HL-60 (cell line): Measurements from ENCODE around the gene HSD11B2.

Experiments used
- DNase-seq, 2 experiments: peaks; one replicate each; pipeline ENCODE4 v3.0.0-alpha.2; 2010 to 2020; ENCODE audit warnings: low read depth in 1 of 2, low spot score in 1 of 2
- H3K27ac ChIP-seq: fragments of 250-450 bp; sonication (Bioruptor Pico); replicated peaks from 2 replicates; pipeline ENCODE4 v1.5.1; 2020; ENCODE audit warnings: mild to moderate bottlenecking, moderate library complexity
- H3K27me3 ChIP-seq: fragments of 250-450 bp; sonication (Bioruptor Pico); 2 replicates; pipeline ENCODE4 v1.5.1; 2021; ENCODE audit warnings: mild to moderate bottlenecking, moderate library complexity; ENCODE audit not compliant: insufficient read depth, poor library complexity, severe bottlenecking
- H3K4me3 ChIP-seq: replicated peaks from 2 replicates; pipeline ENCODE4 v1.5.1; 2011; ENCODE audit warnings: mild to moderate bottlenecking, control low read depth, low read length; ENCODE audit not compliant: insufficient read depth
- GABPA ChIP-seq: IDR thresholded peaks from 2 replicates; pipeline ENCODE4 v1.6.1; 2012; ENCODE audit warnings: low read depth
- POLR2AphosphoS5 ChIP-seq: IDR thresholded peaks from 2 replicates; pipeline ENCODE4 v1.6.1; 2012; ENCODE audit warnings: low read depth
- SPI1 ChIP-seq: IDR thresholded peaks from 2 replicates; pipeline ENCODE4 v1.6.1; 2012; ENCODE audit warnings: low read depth, mild to moderate bottlenecking, borderline replicate concordance
- TF ChIP-seq, protein P1 (sequence below): IDR thresholded peaks from one replicate; pipeline ENCODE4 v1.5.1; 2011; ENCODE audit warnings: low read length, control low read depth, inconsistent platforms; ENCODE audit not compliant: insufficient read depth
- TF ChIP-seq, protein P2 (sequence below): IDR thresholded peaks from 2 replicates; pipeline ENCODE4 v1.6.1; 2012; ENCODE audit warnings: low read depth; ENCODE audit not compliant: insufficient replicate concordance

The HSD11B2 gene

DNA sequence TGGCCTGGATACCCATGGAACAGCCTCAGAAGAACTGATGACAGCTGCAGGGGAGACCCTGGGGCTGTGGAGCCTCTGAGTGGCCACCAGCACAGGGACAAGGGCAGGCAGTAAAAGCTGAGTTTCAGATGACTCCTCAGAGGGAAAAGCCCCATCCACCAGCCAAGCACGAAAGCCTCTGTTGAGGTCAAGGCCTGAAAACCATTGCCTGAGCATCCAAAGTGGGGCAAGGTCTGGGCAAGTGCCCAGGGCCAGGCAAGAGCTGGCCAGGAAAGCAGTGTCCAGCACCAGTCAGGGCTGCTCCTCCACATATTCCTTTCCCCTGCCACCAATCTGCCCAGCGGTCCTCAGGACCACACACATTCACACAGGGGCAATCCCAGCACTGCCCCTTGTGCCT is 33.6 kb downstream of the HSD11B2 start:
- no peak overlapping the region for H3K4me3 ChIP-seq
- TF ChIP-seq, protein P1, sequence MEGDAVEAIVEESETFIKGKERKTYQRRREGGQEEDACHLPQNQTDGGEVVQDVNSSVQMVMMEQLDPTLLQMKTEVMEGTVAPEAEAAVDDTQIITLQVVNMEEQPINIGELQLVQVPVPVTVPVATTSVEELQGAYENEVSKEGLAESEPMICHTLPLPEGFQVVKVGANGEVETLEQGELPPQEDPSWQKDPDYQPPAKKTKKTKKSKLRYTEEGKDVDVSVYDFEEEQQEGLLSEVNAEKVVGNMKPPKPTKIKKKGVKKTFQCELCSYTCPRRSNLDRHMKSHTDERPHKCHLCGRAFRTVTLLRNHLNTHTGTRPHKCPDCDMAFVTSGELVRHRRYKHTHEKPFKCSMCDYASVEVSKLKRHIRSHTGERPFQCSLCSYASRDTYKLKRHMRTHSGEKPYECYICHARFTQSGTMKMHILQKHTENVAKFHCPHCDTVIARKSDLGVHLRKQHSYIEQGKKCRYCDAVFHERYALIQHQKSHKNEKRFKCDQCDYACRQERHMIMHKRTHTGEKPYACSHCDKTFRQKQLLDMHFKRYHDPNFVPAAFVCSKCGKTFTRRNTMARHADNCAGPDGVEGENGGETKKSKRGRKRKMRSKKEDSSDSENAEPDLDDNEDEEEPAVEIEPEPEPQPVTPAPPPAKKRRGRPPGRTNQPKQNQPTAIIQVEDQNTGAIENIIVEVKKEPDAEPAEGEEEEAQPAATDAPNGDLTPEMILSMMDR, result no peak
- no peak for TF ChIP-seq POLR2AphosphoS5
- no peak overlapping the region for H3K27ac ChIP-seq
- DNase-seq, result no peak
- no peaks in the 10 kb centered on the region for H3K27me3 ChIP-seq

DNA sequence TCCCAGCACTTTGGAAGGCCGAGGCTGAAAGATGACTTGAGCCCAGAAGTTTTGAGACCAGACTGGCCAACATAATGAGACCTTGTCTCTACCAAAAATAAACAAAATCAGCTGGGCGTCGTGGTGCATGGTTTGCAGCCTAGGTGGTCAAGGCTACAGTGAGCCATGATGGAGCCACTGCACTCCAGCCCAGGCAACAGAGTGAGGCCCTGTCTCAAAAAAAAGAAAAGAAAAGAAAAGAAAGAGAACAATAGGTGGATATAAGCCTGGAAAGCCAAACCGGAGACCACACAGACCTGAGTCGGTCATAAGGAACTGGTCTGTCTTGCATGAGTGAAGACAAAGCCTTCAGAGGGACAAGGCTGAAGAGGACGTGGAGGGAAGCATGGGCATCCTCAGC is 35.7 kb downstream of the HSD11B2 start:
- no peak for DNase-seq
- H3K4me3 ChIP-seq, result no peak overlapping the region
- no peaks in the 10 kb centered on the region for H3K27me3 ChIP-seq
- TF ChIP-seq, protein P1, result no peak
- TF ChIP-seq GABPA (no peak), SPI1 (no peak), POLR2AphosphoS5 (no peak)
- TF ChIP-seq, protein P2, sequence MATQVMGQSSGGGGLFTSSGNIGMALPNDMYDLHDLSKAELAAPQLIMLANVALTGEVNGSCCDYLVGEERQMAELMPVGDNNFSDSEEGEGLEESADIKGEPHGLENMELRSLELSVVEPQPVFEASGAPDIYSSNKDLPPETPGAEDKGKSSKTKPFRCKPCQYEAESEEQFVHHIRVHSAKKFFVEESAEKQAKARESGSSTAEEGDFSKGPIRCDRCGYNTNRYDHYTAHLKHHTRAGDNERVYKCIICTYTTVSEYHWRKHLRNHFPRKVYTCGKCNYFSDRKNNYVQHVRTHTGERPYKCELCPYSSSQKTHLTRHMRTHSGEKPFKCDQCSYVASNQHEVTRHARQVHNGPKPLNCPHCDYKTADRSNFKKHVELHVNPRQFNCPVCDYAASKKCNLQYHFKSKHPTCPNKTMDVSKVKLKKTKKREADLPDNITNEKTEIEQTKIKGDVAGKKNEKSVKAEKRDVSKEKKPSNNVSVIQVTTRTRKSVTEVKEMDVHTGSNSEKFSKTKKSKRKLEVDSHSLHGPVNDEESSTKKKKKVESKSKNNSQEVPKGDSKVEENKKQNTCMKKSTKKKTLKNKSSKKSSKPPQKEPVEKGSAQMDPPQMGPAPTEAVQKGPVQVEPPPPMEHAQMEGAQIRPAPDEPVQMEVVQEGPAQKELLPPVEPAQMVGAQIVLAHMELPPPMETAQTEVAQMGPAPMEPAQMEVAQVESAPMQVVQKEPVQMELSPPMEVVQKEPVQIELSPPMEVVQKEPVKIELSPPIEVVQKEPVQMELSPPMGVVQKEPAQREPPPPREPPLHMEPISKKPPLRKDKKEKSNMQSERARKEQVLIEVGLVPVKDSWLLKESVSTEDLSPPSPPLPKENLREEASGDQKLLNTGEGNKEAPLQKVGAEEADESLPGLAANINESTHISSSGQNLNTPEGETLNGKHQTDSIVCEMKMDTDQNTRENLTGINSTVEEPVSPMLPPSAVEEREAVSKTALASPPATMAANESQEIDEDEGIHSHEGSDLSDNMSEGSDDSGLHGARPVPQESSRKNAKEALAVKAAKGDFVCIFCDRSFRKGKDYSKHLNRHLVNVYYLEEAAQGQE, result no peak
- H3K27ac ChIP-seq, result no peak overlapping the region

DNA sequence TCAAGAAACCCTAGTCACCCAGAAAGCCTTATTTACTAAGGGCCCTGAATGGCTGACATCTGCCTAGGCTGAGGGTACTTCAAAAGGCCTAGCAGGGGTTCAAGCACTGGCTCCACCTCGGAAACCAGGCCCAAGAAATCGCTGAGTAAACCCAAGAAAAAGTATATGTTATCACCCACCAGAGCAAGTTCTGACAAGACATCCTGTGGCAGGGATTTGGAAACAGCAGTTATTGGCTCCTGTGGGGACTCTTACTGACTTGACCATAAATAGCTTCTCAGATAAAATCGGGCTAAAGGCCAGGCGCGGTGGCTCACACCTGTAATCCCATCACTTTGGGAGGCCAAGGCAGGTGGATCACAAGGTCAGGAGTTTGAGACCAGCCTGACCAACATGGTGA is 37.8 kb downstream of the HSD11B2 start:
- H3K4me3 ChIP-seq, result no peak overlapping the region
- no peak overlapping the region for H3K27ac ChIP-seq
- no peak for DNase-seq
- TF ChIP-seq GABPA (no peak), SPI1 (no peak), POLR2AphosphoS5 (no peak)
- TF ChIP-seq, protein P1, result no peak
- TF ChIP-seq, protein P2, result no peak
- no peaks in the 10 kb centered on the region for H3K27me3 ChIP-seq

DNA sequence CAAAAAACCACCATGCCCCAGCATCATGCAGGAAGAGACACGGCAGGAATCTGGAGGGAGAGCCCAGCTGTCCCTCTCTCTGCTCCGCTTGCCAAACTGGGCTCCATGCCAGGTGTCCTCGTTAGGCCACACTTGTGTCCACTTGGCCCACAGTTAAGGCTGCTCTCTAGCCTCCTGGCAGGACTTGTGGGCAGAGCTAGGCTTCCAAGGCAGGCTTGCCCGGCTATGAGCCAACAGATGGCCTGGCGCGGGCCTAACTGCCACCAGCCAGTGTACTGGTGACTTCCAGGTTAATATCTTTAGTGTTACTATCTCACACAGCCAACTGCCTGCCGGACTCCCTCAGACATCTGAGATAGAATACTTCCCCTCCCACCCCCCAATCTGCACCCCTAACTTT is 39.4 kb downstream of the HSD11B2 start:
- H3K27me3 ChIP-seq, result no peaks in the 10 kb centered on the region
- H3K27ac ChIP-seq, result no peak overlapping the region
- H3K4me3 ChIP-seq, result no peak overlapping the region
- DNase-seq, result no peak
- no peak for TF ChIP-seq SPI1
- TF ChIP-seq, protein P2, result no peak
- TF ChIP-seq, protein P1, result no peak
- no peak for TF ChIP-seq POLR2AphosphoS5
- TF ChIP-seq GABPA, result no peak
